GM18519 (cell line): ENCODE measurements around the gene UNC45B.
"Not testable (repeated sequence)": the region's sequence is repeated elsewhere in the genome, so short reads cannot be mapped to it uniquely, and the experiment has no call there.

ENCODE experiments used
- ATAC-seq: cut with Tn5 transposase; IDR thresholded peaks from one replicate; pipeline ENCODE4 v1.9.1; 2021; ENCODE audit warnings: mild to moderate bottlenecking, moderate library complexity; ENCODE audit not compliant: unreplicated experiment, low FRiP score

Gene UNC45B

DNA sequence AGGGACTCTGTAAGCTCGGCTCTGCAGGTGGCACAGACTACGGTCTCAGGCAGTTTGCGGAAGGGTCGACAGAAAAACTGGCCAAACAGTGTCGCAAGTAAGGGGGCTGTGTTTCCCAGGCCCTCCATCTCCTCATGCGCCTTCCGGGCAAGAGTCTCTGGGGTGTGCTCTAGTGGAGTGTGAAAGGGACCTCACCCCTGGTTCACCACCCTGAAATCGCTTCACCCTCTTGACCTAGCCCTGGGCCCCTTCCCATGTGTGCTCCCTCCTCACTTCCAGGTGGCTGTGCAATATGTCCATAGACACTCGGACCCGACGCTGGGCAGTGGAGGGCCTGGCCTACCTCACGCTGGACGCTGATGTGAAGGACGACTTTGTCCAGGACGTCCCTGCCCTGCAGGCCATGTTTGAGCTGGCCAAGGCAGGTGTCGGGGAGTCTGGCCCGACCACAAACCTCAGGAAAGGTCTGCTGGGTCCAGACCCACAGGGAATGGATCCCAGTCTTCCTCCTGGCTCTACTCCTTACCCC, 22.3 kb downstream of the UNC45B start:
- ATAC-seq: no peak

DNA sequence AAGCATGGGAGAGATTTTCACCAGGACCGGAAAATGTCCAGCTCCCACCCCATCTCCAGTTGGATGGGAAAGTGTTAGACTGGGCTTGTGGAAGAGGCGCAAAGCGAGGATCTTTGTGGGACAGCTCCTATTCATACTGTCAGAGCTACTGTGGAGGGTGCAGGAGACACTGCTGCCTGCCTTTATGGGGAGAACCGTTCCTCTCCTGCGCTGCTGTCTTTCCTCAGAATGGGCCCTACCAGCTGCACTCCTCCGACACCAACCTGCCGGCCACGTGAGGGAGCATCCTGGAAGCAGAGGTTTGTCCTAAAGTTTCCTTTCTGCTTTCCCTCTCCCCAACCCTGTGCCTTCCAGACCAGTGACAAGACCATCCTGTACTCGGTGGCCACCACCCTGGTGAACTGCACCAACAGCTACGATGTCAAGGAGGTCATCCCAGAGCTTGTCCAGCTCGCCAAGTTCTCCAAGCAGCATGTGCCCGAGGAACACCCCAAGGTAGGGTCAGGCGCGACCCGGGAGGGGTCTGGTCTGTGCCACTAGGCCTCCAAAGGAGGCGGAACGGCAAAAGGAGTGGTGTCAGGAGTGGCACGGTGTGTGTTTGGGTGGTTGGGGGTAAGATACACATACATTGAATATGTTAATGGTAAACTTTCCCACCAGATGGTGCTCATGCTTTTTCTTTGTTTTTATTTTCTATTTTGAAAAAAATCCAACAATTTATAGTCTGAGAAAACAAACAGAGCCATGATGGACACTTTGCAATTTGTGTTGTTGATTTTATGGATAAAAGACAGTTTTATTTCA, 23.6 kb downstream of the UNC45B start:
- no peak for ATAC-seq

GRCh38 chr17:35171834-35172233, 24.2 kb downstream of the UNC45B start:
- no peak for ATAC-seq

DNA sequence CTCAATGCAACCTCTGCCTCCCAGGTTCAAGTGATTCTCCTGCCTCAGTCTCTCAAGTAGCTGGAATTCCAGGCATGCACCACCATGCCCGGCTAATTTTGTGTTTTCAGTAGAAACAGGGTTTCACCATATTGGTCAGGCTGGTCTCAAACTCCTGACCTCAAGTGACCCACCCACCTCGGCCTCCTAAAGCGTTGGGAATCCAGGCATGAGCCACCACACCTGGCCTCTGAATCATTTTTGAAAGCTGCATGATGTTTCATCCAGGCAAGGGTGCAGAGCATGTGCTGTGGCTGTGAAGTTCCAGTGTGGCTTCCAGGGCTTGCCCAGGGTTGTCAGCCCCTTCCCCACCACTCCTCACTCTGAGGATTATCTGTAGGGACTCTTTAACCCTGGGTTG, 24.7 kb downstream of the UNC45B start:
- not testable (repeated sequence) for ATAC-seq

- ATAC-seq: no peak
Measured at GRCh38 chr17:35174835-35175334, 27.3 kb downstream of the UNC45B start.

DNA sequence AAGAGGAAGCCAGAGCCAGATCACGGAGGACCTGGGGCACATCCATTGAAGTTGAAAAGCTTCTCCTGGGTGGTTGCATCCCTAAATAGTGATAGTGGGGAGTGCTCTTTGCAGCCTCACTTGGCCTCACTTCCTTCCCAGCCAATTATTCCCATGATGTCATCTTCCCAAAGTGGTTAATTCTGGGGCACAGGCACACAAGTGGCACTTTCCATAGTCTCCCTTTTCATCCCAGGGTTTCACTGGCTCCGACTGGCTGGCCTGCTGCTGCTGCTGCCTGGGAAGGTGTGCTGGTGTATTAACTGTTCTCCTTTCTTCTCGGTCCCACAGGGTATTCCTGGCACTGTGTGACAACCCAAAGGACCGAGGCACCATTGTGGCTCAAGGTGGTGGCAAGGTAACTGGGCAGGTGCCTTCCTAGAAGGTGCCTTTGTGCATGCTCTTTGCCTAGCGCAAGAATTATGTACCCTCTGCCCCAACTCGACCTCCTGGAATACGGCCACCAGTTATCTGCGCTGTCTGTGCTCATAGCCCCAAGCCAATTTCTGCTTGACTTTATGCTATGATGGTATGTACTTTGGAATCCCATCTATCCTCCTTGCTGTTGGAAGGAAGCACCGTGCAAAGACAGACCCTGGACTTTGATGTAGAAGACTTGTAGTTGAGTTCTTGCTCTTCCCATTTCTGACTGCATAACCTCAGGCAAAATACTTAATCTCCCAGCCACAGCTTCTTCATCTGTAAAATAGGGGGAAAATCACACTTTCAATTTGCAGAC, 28.2 kb downstream of the UNC45B start:
- ATAC-seq: no peak

- no peak for ATAC-seq
Measured at GRCh38 chr17:35176897-35177296, 29.3 kb downstream of the UNC45B start.

GRCh38 chr17:35179379-35179778, 31.8 kb downstream of the UNC45B start:
- not testable (repeated sequence) for ATAC-seq

- no peak for ATAC-seq
Measured at GRCh38 chr17:35183332-35183731, 35.7 kb downstream of the UNC45B start.

DNA sequence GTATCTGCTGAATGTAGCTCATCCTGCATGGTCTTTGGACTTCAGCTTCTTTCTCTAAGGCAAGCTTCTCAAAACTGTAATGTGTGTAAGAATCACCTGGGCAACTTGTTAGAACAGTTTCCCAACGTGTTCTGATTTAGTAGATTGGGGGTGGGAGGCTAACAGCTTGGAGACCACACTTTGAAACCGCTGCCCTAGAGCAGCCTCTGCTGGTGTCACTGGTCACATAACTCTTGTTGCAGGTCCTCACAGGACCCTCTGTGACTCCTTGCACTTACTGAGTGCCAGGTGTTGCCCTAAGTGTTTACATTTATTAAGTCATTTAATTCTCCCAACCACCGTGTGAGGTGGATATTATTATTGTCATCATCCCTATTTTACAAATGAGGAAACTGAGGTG, 36.7 kb downstream of the UNC45B start:
- ATAC-seq: no peak

GRCh38 chr17:35185849-35186248, 38.2 kb downstream of the UNC45B start:
- ATAC-seq: no peak

- no peak for ATAC-seq
Measured at GRCh38 chr17:35187481-35187880, 39.9 kb downstream of the UNC45B start.

DNA sequence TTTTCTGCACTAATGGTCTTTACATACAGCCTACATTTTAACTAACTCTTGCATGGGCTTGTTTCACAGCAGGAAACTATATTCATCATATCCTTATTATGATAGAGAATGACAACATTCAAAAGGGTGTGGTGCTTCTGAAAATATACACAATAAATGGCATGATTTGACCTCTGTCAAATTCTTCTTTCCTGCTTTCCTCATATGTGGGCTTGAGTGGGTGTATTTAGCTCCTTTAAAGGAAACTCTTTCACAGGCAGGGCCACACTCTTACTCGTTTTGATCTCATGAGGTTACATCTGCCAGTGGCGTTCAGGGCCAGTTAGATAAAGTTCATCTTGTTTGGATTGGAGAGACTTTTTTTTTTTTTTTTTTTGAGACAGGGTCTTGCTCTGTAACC, 40.5 kb downstream of the UNC45B start:
- no peak for ATAC-seq

DNA sequence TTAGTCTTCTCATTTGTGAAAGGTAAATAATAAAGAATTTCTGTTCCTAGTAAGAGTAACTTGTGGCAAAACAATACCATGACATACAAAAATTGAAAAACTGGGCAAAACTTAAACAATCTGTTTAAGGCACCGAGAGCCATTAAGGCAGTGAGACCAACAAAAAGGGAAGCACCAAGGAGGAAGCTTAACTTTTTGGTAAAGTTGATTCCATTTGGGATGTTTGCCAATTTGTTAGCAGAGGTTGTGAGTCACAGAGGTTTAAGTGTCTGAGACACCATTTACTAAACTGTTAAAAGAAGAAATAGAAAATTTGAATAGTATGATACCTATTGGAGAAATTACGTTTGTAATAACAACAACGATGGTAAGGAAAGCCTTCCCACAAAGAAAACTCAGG, 41.7 kb downstream of the UNC45B start:
- ATAC-seq: no peak

GRCh38 chr17:35191001-35191695, 43.5 kb downstream of the UNC45B start:
- ATAC-seq: no peak

GRCh38 chr17:35192708-35193107, 45.1 kb downstream of the UNC45B start:
- ATAC-seq: no peak

- not testable (repeated sequence) for ATAC-seq
Measured at GRCh38 chr17:35194001-35194400, 46.4 kb downstream of the UNC45B start, which contains the start of gene SLC35G3. SLC35G3 (minus strand) TSS chr17:35194393; CDS start chr17:35194307, 86 bp downstream.

DNA sequence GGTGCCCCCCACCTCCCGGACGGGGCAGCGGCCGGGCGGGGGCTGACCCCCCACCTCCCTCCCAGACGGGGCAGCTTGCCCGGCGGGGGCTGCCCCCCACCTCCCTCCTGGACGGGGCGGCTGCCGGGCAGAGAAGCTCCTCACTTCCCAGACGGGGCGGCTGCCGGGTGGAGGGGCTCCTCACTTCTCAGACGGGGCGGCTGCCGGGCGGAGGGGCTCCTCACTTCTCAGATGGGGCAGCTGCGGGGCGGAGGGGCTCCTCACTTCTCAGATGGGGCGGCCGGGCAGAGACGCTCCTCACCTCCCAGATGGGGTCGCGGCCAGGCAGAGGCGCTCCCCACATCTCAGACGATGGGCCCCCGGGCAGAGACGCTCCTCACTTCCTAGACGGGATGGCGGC, 47.4 kb downstream of the UNC45B start:
- ATAC-seq: not testable (repeated sequence)

- ATAC-seq: not testable (repeated sequence)
Measured at GRCh38 chr17:35202582-35202981, 55.0 kb downstream of the UNC45B start.

- no peak for ATAC-seq
Measured at GRCh38 chr17:35210741-35211140, 63.1 kb downstream of the UNC45B start.

DNA sequence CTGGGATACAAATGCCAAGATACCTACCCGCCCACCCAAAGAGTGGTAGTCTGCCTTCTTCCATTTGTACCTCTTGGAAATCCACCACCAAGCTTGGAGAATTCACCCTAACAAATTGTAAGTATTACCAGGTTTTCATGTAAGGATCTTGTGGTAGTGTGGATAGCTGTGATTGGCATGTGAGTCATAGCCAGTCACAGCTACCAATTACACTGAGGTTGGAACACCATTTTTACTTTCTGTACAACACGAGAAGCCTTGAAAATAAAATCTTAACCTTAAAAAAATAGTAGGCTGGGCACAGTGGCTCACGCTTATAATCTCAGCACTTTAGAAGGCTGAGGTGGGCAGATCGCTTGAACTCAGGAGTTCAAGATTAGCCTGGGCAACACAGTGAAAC, 65.1 kb downstream of the UNC45B start:
- no peak for ATAC-seq
